Measurements from ENCODE around the gene SEPTIN3.

Gene SEPTIN3

GRCh38 chr22:41971431-41971830, 2.2 kb downstream of the SEPTIN3 start:
- H3K27me3 ChIP-seq, result peaks cover 9% of the 10 kb centered on the region
- no peak for DNase-seq
- H3K9me3 ChIP-seq, result no peaks in the 10 kb centered on the region
- H3K4me1 ChIP-seq, result peaks cover 20% of the 10 kb centered on the region
- no peaks in the 10 kb centered on the region for H3K36me3 ChIP-seq
- TF ChIP-seq CTCF (IDR thresholded peaks at IDR 0.05; ENCODE audit: low read depth, low read length), result no peak
- no peak overlapping the region for H3K4me3 ChIP-seq (ENCODE audit: low read depth, low read length)

GRCh38 chr22:41974691-41975290, 5.5 kb downstream of the SEPTIN3 start:
- Histone ChIP-seq H3K36me3 (no peaks in the 10 kb centered on the region), H3K9me3 (no peaks in the 10 kb centered on the region), H3K4me3 (ENCODE audit: low read depth, low read length) (no peak overlapping the region), H3K27me3 (peaks cover 16% of the 10 kb centered on the region), H3K4me1 (peaks cover 2% of the 10 kb centered on the region; the same call in 1 of the 2 replicates)
- no peak for TF ChIP-seq CTCF (IDR thresholded peaks at IDR 0.05; ENCODE audit: low read depth, low read length)
- DNase-seq, result no peak

GRCh38 chr22:41975299-41976069, 6.2 kb downstream of the SEPTIN3 start:
- Histone ChIP-seq H3K9me3 (no peaks in the 10 kb centered on the region), H3K27me3 (peaks cover 16% of the 10 kb centered on the region), H3K4me3 (ENCODE audit: low read depth, low read length) (no peak overlapping the region), H3K36me3 (no peaks in the 10 kb centered on the region), H3K4me1 (peaks cover 2% of the 10 kb centered on the region; the same call in 1 of the 2 replicates)
- DNase-seq, result no peak
- TF ChIP-seq CTCF (IDR thresholded peaks at IDR 0.05; ENCODE audit: low read depth, low read length), result no peak

GRCh38 chr22:41976070-41976901, 7.0 kb downstream of the SEPTIN3 start:
- no peaks in the 10 kb centered on the region for H3K36me3 ChIP-seq
- H3K27me3 ChIP-seq, result peaks cover 16% of the 10 kb centered on the region
- DNase-seq, result peak; percentile 72
- peak overlapping the region; percentile 51 for H3K4me3 ChIP-seq (ENCODE audit: low read depth, low read length)
- TF ChIP-seq CTCF (IDR thresholded peaks at IDR 0.05; ENCODE audit: low read depth, low read length), result no peak
- H3K4me1 ChIP-seq, result peaks cover 2% of the 10 kb centered on the region; the same call in 1 of the 2 replicates
- no peaks in the 10 kb centered on the region for H3K9me3 ChIP-seq

- H3K27me3 ChIP-seq, result peaks cover 16% of the 10 kb centered on the region
- no peaks in the 10 kb centered on the region for H3K36me3 ChIP-seq
- TF ChIP-seq CTCF (IDR thresholded peaks at IDR 0.05; ENCODE audit: low read depth, low read length), result no peak
- peaks cover 2% of the 10 kb centered on the region; the same call in 1 of the 2 replicates for H3K4me1 ChIP-seq
- H3K4me3 ChIP-seq (ENCODE audit: low read depth, low read length), result peak overlapping the region; percentile 56
- DNase-seq, result peak; percentile 51
- no peaks in the 10 kb centered on the region for H3K9me3 ChIP-seq
Observed at GRCh38 chr22:41976961-41977566, 7.8 kb downstream of the SEPTIN3 start.

All from BE2C (cell line).